ENCODE measurements around the gene BCAS4.
A peak's percentile ranks its signal among the peaks of the same experiment; 100 is the strongest.

BCAS4 gene

GRCh38 chr20:50911716-50912115 is 116.9 kb downstream of the BCAS4 start:
- DNase-seq (ENCODE audit: low read depth): no peak

DNA sequence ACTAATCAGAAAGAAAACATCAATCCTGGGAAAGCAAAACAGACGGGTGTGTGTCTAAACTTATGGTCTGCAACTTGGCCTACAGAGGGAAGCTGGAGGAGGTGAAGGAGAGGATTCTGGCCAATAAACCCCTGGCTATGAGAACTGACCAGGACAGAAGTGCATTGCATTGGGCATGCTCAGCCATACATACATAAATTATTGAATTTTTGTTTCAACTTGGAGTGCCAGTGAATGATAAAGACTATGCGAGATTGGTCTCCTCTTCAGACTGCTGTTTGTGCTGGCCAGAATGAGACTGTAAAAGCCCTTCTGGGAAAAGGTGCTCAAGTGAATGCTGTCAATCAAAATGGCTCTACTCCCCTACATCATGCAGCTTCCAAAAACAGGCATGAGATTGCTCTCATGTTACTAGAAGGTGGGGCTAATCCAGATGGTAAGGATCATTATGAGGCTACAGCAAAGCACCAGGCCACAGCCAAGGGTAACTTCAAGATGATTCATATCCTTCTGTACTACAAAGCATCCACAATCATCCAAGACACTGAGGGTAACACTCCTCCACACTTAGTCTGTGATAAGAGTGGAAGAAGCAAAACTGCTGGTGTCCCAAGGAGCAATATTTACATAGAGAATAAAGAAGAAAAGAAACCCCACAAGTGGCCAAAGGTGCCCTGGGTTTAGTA is 119.0 kb downstream of the BCAS4 start:
- peak; percentile 92 for DNase-seq (ENCODE audit: low read depth)

GRCh38 chr20:50915424-50915823 is 120.6 kb downstream of the BCAS4 start:
- peak; percentile 83 for DNase-seq (ENCODE audit: low read depth)

- peak; percentile 82 for DNase-seq (ENCODE audit: low read depth)
Observed at GRCh38 chr20:50916257-50916656, 121.4 kb downstream of the BCAS4 start.

GRCh38 chr20:50916934-50917333 is 122.1 kb downstream of the BCAS4 start:
- DNase-seq (ENCODE audit: low read depth): no peak

GRCh38 chr20:50918403-50918802 is 123.5 kb downstream of the BCAS4 start:
- DNase-seq (ENCODE audit: low read depth): peak; percentile 19

GRCh38 chr20:50919567-50919966 is 124.7 kb downstream of the BCAS4 start:
- peak; percentile 83 for DNase-seq (ENCODE audit: low read depth)

- DNase-seq (ENCODE audit: low read depth): peak; percentile 39
Observed at GRCh38 chr20:50920997-50921396, 126.1 kb downstream of the BCAS4 start.

DNA sequence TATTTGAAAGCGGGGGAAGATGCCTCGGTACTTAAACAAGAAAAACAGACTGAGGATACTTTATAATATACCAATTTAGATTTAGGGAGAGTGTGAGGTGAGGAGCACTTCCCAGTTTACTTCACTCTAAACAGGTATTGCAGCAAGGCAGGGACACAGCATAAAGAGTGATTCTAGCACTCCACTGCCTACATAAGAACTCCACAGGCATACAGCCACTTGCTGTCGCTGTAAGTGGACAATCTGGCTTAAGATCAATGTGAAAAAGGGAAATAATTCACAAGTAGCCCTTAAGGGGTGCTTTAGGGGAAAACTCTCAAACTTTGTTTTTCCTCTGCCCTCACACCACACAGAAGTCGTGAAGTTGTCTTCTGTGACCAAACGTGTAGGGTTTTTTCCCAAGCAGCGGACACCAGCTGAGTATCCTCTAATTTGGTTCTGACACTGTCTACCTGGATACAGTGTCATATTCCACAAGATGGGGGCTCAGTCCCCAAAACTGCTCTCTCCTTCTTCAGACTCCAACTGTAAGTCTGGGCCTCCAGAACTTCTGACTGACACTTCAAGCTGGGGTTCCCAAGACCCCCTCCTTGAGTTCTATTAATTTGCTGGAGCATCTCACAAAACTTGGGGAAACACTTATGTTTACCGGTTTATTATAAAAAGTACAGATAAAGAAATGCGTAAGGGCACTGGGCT is 127.1 kb downstream of the BCAS4 start:
- no peak for DNase-seq (ENCODE audit: low read depth)

GRCh38 chr20:50924261-50924920 is 129.5 kb downstream of the BCAS4 start:
- no peak for DNase-seq (ENCODE audit: low read depth)

GRCh38 chr20:50926530-50926929 is 131.7 kb downstream of the BCAS4 start:
- no peak for DNase-seq (ENCODE audit: low read depth)
